Spinal cord (tissue), 10 donors: Measurements from ENCODE around the gene SLC5A4. TPM values are rescaled to one million over a fixed set of nuclear protein-coding genes. Genes with fewer than 3 reads are reported as not detected.
A peak's percentile ranks its signal among the peaks of the same experiment; 100 is the strongest.
"Not testable (repeated sequence)": the region's sequence is repeated elsewhere in the genome, so short reads cannot be mapped to it uniquely, and the experiment has no call there.

Experiments
- DNase-seq, 6 donors: peaks; one replicate each; pipeline versions ENCODE4 v3.0.0 to v3.0.0-alpha.2; 2013 to 2015; ENCODE audit warnings: low spot score in 6 of 6, low read depth in 4 of 6
- H3K27ac ChIP-seq: one replicate; pipeline ENCODE4 v1.5.1; 2013; ENCODE audit warnings: low read depth, low read length, control low read depth
- H3K27me3 ChIP-seq: one replicate; pipeline ENCODE4 v1.6.1; 2013; ENCODE audit warnings: low read length; ENCODE audit not compliant: control insufficient read depth, insufficient read depth
- H3K36me3 ChIP-seq: one replicate; pipeline ENCODE4 v1.6.1; 2013; ENCODE audit warnings: low read length; ENCODE audit not compliant: control insufficient read depth, insufficient read depth
- H3K4me1 ChIP-seq: one replicate; pipeline ENCODE4 v1.6.1; 2013; ENCODE audit warnings: low read length; ENCODE audit not compliant: control insufficient read depth, insufficient read depth
- H3K4me3 ChIP-seq: one replicate; pipeline ENCODE4 v1.5.1; 2013; ENCODE audit warnings: low read depth, low read length, control low read depth
- H3K9me3 ChIP-seq: one replicate; pipeline ENCODE4 v1.6.1; 2013; ENCODE audit warnings: low read length; ENCODE audit not compliant: control insufficient read depth, insufficient read depth
- WGBS: methylation state at CpG from one replicate; pipeline ENCODE4 v1.1.5; 2013; ENCODE audit warnings: missing lambda C conversion rate; ENCODE audit not compliant: insufficient coverage; 5-methylcytosine and 5-hydroxymethylcytosine counted together
- polyA plus RNA-seq, 2 donors: library from polyadenylated mRNA; unstranded; fragments of 120-200 nt; gene quantifications; one replicate each; pipeline ENCODE4 v1.2.1, GENCODE V29; 2013; ENCODE audit not compliant: insufficient read length in 2 of 2
- small RNA-seq: library from RNA; depleted of rRNA; stranded (forward); fragments of <200 nt; gene quantifications from one replicate; pipeline ENCODE3, GENCODE V24; 2014; ENCODE audit warnings: low replicate concordance
- total RNA-seq, 2 donors: library from RNA; depleted of rRNA in 1 of 2; stranded (reverse); fragments of 120-200 nt in 1 of 2; fragments of >200 nt in 1 of 2; gene quantifications; one replicate each; pipeline versions ENCODE4 v1.2.3 to v1.2.4, GENCODE V29; 2013 to 2014
- donor health status: healthy.

The SLC5A4 gene
- total and polyA plus RNA-seq, 4 donors = 0.59 to 1.1 (median 0.85) TPM

DNA sequence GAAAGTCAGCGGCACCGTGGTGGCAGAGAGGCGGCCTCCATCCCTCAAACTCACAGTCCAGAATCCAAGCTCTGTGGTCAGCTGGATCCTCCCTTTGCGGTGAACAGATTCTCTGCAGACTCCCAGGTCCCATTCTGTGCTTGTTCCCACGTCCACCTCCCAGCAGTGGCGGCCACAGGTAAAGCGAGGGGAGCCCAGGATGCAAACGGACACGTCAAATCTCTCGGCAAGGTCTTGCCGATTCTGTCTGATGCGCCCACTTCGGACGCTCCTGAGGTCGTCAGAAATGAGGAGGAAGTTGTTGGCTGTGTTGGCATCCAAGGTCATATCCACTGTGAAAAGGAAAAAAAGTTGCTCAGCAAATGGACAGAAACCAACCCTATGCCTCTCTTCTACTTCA lies 64.1 kb downstream of the SLC5A4 start:
- not testable (repeated sequence) for H3K27me3 ChIP-seq, DNase-seq, H3K36me3 ChIP-seq, H3K9me3 ChIP-seq, H3K4me3 ChIP-seq, H3K27ac ChIP-seq, H3K4me1 ChIP-seq
- WGBS = 98% methylated on average over 6 of the region's 15 CpGs

DNA sequence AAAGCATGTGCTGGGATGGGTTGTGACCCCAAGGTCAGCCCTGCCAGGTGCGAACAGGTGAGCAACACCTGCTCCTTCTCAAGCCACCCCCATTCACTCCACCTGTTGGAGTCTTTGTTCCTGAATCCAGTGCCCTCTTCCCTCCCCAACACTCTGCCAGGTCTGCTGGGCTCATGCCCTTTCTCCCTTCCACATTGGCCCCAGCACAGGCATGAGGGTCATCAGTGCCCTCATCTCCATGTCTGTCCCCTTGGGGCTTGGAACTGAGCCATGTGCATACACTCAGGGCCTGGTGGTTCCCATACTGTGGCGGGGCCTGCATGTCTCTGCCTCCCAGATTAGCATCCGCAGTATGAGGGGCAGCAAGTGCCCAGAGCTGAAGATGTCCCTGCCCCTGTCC lies 69.3 kb downstream of the SLC5A4 start:
- Histone ChIP-seq H3K9me3 (no peaks in the 10 kb centered on the region), H3K36me3 (no peaks in the 10 kb centered on the region), H3K27ac (no peak overlapping the region), H3K4me1 (no peaks in the 10 kb centered on the region), H3K27me3 (no peaks in the 10 kb centered on the region), H3K4me3 (no peak overlapping the region)
- DNase-seq = no peak
- 89% methylated on average over 3 of the region's 3 CpGs for WGBS

DNA sequence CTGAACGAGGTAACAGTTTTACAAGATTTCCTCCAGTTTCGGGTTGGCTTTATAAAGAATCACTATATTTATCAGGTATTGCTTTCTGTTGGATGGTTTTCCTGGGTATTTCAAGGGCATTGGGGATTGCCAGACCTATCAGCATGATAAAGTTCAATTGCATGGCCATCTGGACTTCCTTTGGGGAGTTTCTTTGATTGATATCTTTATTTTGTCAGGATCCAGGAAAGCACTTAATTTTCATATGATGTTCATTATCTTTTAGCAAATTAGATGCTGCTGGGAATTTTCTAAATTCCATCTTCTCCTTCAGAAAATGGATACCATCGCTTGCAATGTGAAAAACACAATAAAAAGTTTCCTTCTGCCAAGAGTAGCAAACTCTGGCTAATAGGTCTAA lies 71.5 kb downstream of the SLC5A4 start:
- Histone ChIP-seq H3K9me3 (no peaks in the 10 kb centered on the region), H3K4me3 (no peak overlapping the region), H3K36me3 (no peaks in the 10 kb centered on the region), H3K27ac (no peak overlapping the region), H3K4me1 (no peaks in the 10 kb centered on the region), H3K27me3 (no peaks in the 10 kb centered on the region)
- WGBS = no CpG with 5 or more reads among the region's 3 CpGs
- DNase-seq = no peak

DNA sequence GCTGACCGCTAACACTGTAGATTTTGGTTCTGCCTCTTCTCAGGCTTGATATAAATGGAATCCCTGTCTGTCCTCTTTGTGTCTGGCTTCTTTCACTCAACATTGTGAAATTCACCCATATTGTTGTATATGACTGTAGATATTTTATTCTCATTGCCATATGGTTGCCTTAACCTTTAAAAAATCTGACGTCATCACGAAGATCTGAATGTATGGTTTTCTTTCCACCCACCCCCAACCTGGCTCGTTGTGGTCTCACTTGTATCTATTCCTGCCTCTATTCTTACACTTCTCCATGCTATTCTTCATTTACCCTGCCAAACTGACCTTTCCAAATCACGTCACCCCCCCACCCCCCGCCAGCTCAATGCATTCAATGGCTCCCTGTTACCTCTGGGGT lies 74.1 kb downstream of the SLC5A4 start:
- H3K4me3 ChIP-seq = no peak overlapping the region
- H3K27me3 ChIP-seq = peaks cover 5% of the 10 kb centered on the region
- no peak overlapping the region for H3K27ac ChIP-seq
- H3K9me3 ChIP-seq = no peaks in the 10 kb centered on the region
- H3K4me1 ChIP-seq = peaks cover 4% of the 10 kb centered on the region
- no peaks in the 10 kb centered on the region for H3K36me3 ChIP-seq
- 88% methylated on average over 4 of the region's 6 CpGs for WGBS
- no peak for DNase-seq

DNA sequence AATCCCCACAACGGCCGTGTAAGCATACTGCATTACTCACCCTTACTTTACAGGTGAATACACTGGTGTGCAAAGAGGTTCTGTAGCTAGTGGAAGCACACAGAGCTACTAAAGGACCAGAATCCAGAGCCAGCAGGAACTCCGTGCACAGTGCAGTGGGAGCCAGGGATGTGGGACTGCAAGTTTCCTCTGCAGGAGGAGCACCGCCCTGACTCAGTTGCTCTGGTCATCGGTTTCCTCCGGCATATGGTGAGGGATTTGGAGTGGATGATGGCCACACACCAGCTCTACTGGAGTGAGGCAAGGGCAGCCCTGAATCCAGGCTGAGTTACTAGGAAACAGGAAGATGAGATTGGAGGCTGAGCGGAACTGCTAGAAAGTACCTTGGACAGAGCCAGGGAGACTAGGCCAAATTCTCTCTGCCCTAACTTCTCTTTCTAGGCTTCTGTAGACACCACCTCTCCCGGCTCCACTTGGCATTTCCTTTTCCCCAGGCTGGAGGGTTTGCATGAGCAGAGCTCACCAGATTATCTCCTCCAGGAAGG lies 77.9 kb downstream of the SLC5A4 start:
- 97% methylated on average over 6 of the region's 8 CpGs for WGBS
- no peak overlapping the region for H3K4me3 ChIP-seq
- no peaks in the 10 kb centered on the region for H3K36me3 ChIP-seq
- no peaks in the 10 kb centered on the region for H3K9me3 ChIP-seq
- no peak overlapping the region for H3K27ac ChIP-seq
- DNase-seq = no peak
- H3K4me1 ChIP-seq = peaks cover 10% of the 10 kb centered on the region
- H3K27me3 ChIP-seq = peaks cover 14% of the 10 kb centered on the region

DNA sequence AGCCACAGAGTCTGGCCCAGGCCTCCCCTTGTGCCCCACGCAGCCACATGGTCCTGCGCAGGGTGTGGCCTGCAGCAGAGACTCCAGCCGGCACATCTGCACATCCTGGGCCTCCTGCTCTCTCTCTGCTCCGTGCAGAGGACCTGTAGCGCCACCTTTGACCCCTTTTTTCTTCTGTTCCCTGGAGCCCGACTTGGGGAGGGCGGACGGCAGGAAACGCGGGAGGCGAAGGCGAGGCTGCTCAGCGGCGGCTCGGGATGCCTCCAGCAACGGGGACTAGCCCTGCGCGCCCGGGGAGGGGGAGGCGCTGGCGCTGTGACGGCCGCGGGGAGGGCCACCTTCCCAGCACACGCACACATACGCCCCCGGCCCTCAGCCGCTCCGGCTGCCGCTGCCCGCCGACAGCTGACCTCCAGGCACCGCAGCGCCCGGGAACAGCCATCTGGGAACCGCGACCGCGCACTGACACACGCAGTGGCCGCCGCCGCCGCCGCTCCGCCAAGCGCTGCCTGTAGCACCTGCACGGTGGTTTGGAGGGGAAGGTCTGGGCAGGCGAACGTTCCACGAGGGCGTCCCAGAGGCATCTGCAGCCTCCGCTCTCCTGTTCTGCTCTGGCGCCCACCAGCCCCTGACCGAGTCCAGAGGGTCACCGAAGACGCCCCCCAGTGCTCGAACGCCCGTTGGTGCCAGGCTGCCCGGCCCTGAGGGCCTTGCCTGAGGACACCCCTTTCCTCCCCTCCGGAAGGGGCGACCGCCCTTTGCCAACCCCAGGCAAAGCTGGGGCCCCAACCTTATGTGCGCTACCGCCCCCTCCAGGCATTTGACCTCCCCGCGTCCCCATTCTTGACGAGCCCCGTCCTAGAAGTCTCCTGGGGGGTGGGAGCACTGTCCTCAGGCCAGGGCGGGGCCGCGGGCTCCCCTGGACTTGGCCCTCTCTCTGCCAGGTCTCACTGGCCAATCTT lies 79.2 kb downstream of the SLC5A4 start:
- Histone ChIP-seq H3K4me3 (no peak overlapping the region), H3K36me3 (no peaks in the 10 kb centered on the region), H3K4me1 (peaks cover 10% of the 10 kb centered on the region), H3K9me3 (no peaks in the 10 kb centered on the region), H3K27me3 (peaks cover 14% of the 10 kb centered on the region), H3K27ac (no peak overlapping the region)
- 5% methylated on average over 70 of the region's 73 CpGs for WGBS
- DNase-seq = peak in 2 of 6 donors; percentile 19 to 56

DNA sequence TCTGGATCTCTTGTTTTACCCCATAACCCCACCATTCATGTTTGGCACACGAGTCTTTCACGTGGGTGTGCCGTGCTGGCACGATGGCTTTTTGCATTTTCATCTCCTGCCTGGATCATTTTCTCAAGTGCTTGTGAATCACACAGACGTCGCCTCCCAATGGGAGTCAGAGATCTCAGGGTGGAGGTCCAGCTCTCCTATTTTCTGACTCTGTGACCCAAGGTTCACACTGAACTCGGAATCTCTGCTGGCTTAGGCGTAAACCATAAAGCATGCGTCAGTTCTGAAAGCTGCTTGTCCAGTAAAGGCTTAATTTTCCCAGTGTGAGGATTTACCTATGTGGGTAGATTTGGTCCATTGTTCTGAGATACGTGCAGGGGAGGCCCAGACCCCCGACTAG lies 80.0 kb downstream of the SLC5A4 start:
- H3K27me3 ChIP-seq = peaks cover 14% of the 10 kb centered on the region
- H3K9me3 ChIP-seq = no peaks in the 10 kb centered on the region
- 91% methylated on average over 11 of the region's 11 CpGs for WGBS
- DNase-seq = no peak
- H3K4me1 ChIP-seq = peaks cover 10% of the 10 kb centered on the region
- no peak overlapping the region for H3K27ac ChIP-seq
- H3K4me3 ChIP-seq = no peak overlapping the region
- no peaks in the 10 kb centered on the region for H3K36me3 ChIP-seq

Small RNAs within 50 kb of the gene (small RNA-seq; reads per million reads assigned to genes)
- not detected for gene RF02171

Other genes starting within 250 kb of the SLC5A4 start
- gene SLC5A1, start 212.1 kb downstream of the SLC5A4 start, total RNA-seq = under 1 TPM; 0.06 to 0.30 TPM
- gene SLC5A1, start 212.1 kb downstream of the SLC5A4 start, polyA plus RNA-seq = under 1 TPM; 0.18 to 0.32 TPM
- 1 to 10 TPM; 1.8 to 2.8 TPM for gene C22orf42, start 96.0 kb downstream of the SLC5A4 start, total RNA-seq
- 1 to 10 TPM; 4.0 to 5.8 TPM for gene C22orf42, start 96.0 kb downstream of the SLC5A4 start, polyA plus RNA-seq
- 1 to 10 TPM in 1 of 2 donors, under 1 TPM in 1; 0.33 to 1.8 TPM for gene RFPL2, start 50.3 kb downstream of the SLC5A4 start, total RNA-seq
- 1 to 10 TPM; 2.5 to 6.6 TPM for gene RFPL2, start 50.3 kb downstream of the SLC5A4 start, polyA plus RNA-seq
- gene RFPL3, start 102.5 kb upstream of the SLC5A4 start, total RNA-seq = not detected
- under 1 TPM; 0.38 to 0.47 TPM for gene RFPL3, start 102.5 kb upstream of the SLC5A4 start, polyA plus RNA-seq
- gene RTCB, start 156.9 kb upstream of the SLC5A4 start, total RNA-seq = 10 to 100 TPM; 78.0 to 99.6 TPM
- gene RTCB, start 156.9 kb upstream of the SLC5A4 start, polyA plus RNA-seq = 10 to 100 TPM; 70.2 to 70.7 TPM
- gene BPIFC, start 209.1 kb upstream of the SLC5A4 start, total RNA-seq = not detected
- under 1 TPM; 0.12 to 0.49 TPM for gene BPIFC, start 209.1 kb upstream of the SLC5A4 start, polyA plus RNA-seq
- 100 to 1,000 TPM; 106 to 117 TPM for gene FBXO7, start 219.5 kb upstream of the SLC5A4 start, total RNA-seq
- gene FBXO7, start 219.5 kb upstream of the SLC5A4 start, polyA plus RNA-seq = 100 to 1,000 TPM; 108 to 109 TPM